A549 (cell line): Measurements from ENCODE around the gene SLC25A13.

ENCODE experiments used
- CEBPB ChIP-seq, 2 experiments: fragments of >200 bp in 1 of 2; sonication (Bioruptor Twin) in 1 of 2; formaldehyde crosslinking in 1 of 2; IDR thresholded peaks; 2 replicates each; pipeline ENCODE4 v1.6.1; 2012 to 2016
- EHMT2 ChIP-seq: fragments of 200-600 bp; sonication (generic); IDR thresholded peaks from 2 replicates; pipeline ENCODE4 v1.6.1; 2016; ENCODE audit warnings: antibody characterized with exemption, low read depth, mild to moderate bottlenecking, moderate library complexity
- POLR2A ChIP-seq: IDR thresholded peaks from 2 replicates; pipeline ENCODE4 v1.6.1; 2012; ENCODE audit warnings: mild to moderate bottlenecking, low read length
- REST ChIP-seq: fragments of 200-600 bp; sonication (generic); IDR thresholded peaks from 2 replicates; pipeline ENCODE4 v1.6.1; 2016; ENCODE audit warnings: antibody characterized with exemption, mild to moderate bottlenecking, moderate library complexity

GRCh38 chr7:96287559-96287958 lies 34.3 kb downstream of the SLC25A13 start:
- no peak for TF ChIP-seq REST
- TF ChIP-seq POLR2A: no peak
- no peak for TF ChIP-seq EHMT2
- TF ChIP-seq CEBPB (IDR thresholded peaks at IDR 0.05): no peak
